SU-DHL-6 (cell line): ENCODE measurements around the gene LARP6.

Source experiments
- H2AFZ ChIP-seq: fragments of 200-600 bp; sonication (generic); 2 replicates; pipeline ENCODE4 v1.6.1; 2014; ENCODE audit warnings: low read depth, mild to moderate bottlenecking, moderate library complexity, mixed read lengths, antibody characterized with exemption, low read length; ENCODE audit not compliant: severe bottlenecking
- H3F3A ChIP-seq: fragments of 200-600 bp; shearing (Covaris generic); 2 replicates; pipeline ENCODE4 v1.6.0; 2016; ENCODE audit warnings: antibody characterized with exemption, mild to moderate bottlenecking; ENCODE audit not compliant: insufficient read depth
- H3K27ac ChIP-seq: fragments of 200-600 bp; sonication (generic); 2 replicates; pipeline ENCODE4 v1.5.1; 2016; ENCODE audit warnings: low read depth, mild to moderate bottlenecking, low read length, moderate library complexity, mixed read lengths
- H3K27me3 ChIP-seq: fragments of 200-600 bp; sonication (generic), shearing (Covaris generic); 2 replicates; pipeline ENCODE4 v1.6.0; 2014; ENCODE audit warnings: mild to moderate bottlenecking, low read length
- H3K36me3 ChIP-seq: fragments of 200-600 bp; sonication (generic); 2 replicates; pipeline ENCODE4 v1.6.1; 2014; ENCODE audit warnings: mild to moderate bottlenecking, low read length, mixed read lengths
- H3K4me2 ChIP-seq: fragments of 300-600, 200-600 bp; shearing (Covaris generic), sonication (generic); 2 replicates; pipeline ENCODE4 v1.6.0; 2014; ENCODE audit warnings: low read length, low read depth, mild to moderate bottlenecking; ENCODE audit not compliant: poor library complexity, severe bottlenecking
- H3K4me3 ChIP-seq: fragments of 200-600 bp; sonication (generic); 2 replicates; pipeline ENCODE4 v1.5.1; 2014; ENCODE audit warnings: antibody characterized with exemption, low read length, mild to moderate bottlenecking, mixed read lengths; ENCODE audit not compliant: insufficient read depth, poor library complexity, severe bottlenecking
- H3K79me2 ChIP-seq: fragments of 200-600 bp; sonication (generic); 2 replicates; pipeline ENCODE4 v1.6.1; 2014; ENCODE audit warnings: mild to moderate bottlenecking, low read length, moderate library complexity; ENCODE audit not compliant: insufficient read depth
- H3K9ac ChIP-seq: fragments of 200-600 bp; sonication (generic); 2 replicates; pipeline ENCODE4 v1.7.0; 2014; ENCODE audit warnings: mild to moderate bottlenecking, low read length
- H3K9me2 ChIP-seq: fragments of 200-600 bp; sonication (generic); replicated peaks from 2 replicates; pipeline ENCODE4 v1.6.1; 2014; ENCODE audit warnings: low read length; ENCODE audit not compliant: insufficient read depth
- H3K9me3 ChIP-seq: fragments of 200-600 bp; sonication (generic); 2 replicates; pipeline ENCODE4 v1.6.1; 2014; ENCODE audit warnings: low read length, mixed read lengths; ENCODE audit not compliant: insufficient read depth
- H4K20me1 ChIP-seq: fragments of 200-600 bp; sonication (generic); 2 replicates; pipeline ENCODE4 v1.6.1; 2014; ENCODE audit warnings: low read depth, mild to moderate bottlenecking, antibody characterized with exemption, low read length, moderate library complexity, mixed read lengths
- CTCF ChIP-seq: fragments of 200-600 bp; sonication (generic); IDR thresholded peaks from one replicate; pipeline ENCODE4 v1.5.1; 2017; ENCODE audit warnings: antibody characterized with exemption, mild to moderate bottlenecking, low read length, moderate library complexity; ENCODE audit not compliant: insufficient read depth, poor library complexity, severe bottlenecking
- EZH2phosphoT487 ChIP-seq: fragments of 200-600 bp; sonication (generic), shearing (Covaris generic); conservative IDR thresholded peaks from 2 replicates; pipeline ENCODE4 v1.6.1; 2018; ENCODE audit warnings: mild to moderate bottlenecking, antibody characterized with exemption, low read length, moderate library complexity, mixed read lengths

Gene LARP6

GRCh38 chr15:70853973-70854665 lies at the start of gene LARP6:
LARP6 (minus strand) TSS chr15:70854157; CDS start chr15:70854088, 69 bp downstream.
- Histone ChIP-seq H3K9me2 (no peaks in the 10 kb centered on the region), H3K79me2 (no peaks in the 10 kb centered on the region), H2AFZ (no peak within 1 kb of the TSS), H4K20me1 (no peaks in the 10 kb centered on the region), H3K9me3 (no peaks in the 10 kb centered on the region), H3F3A (no peaks in the 10 kb centered on the region), H3K27me3 (no peaks in the 10 kb centered on the region), H3K4me2 (no peak within 1 kb of the TSS), H3K9ac (no peak within 1 kb of the TSS), H3K4me3 (no peak within 1 kb of the TSS), H3K27ac (no peak within 1 kb of the TSS), H3K36me3 (no peaks in the 10 kb centered on the region)
- TF ChIP-seq EZH2phosphoT487 (no peak), CTCF (no peak)

- H3F3A ChIP-seq, result no peaks in the 10 kb centered on the region
- no peaks in the 10 kb centered on the region for H3K27me3 ChIP-seq
- H3K4me2 ChIP-seq, result no peak overlapping the region
- no peak overlapping the region for H3K4me3 ChIP-seq
- no peaks in the 10 kb centered on the region for H3K79me2 ChIP-seq
- H3K9me3 ChIP-seq, result no peaks in the 10 kb centered on the region
- no peaks in the 10 kb centered on the region for H4K20me1 ChIP-seq
- no peaks in the 10 kb centered on the region for H3K36me3 ChIP-seq
- TF ChIP-seq EZH2phosphoT487 (no peak), CTCF (no peak)
- no peak overlapping the region for H3K9ac ChIP-seq
- no peaks in the 10 kb centered on the region for H3K9me2 ChIP-seq
- no peak overlapping the region for H2AFZ ChIP-seq
- H3K27ac ChIP-seq, result no peak overlapping the region
These were observed 48.1 kb upstream of the LARP6 start for GRCh38 chr15:70902107-70902506.

- Histone ChIP-seq H2AFZ (no peak overlapping the region), H3K9me2 (no peaks in the 10 kb centered on the region), H3K79me2 (no peaks in the 10 kb centered on the region), H3K9me3 (no peaks in the 10 kb centered on the region), H3K27ac (no peak overlapping the region), H3K4me2 (no peak overlapping the region), H4K20me1 (no peaks in the 10 kb centered on the region), H3K4me3 (no peak overlapping the region), H3K9ac (no peak overlapping the region), H3F3A (no peaks in the 10 kb centered on the region), H3K27me3 (no peaks in the 10 kb centered on the region), H3K36me3 (no peaks in the 10 kb centered on the region)
- no peak for TF ChIP-seq CTCF
- no peak for TF ChIP-seq EZH2phosphoT487
These were observed 39.1 kb upstream of the LARP6 start for GRCh38 chr15:70892912-70893560.
